Neural crest cell (in vitro differentiated cells): Measurements from ENCODE around the gene SPON2. TPM values are rescaled to one million over a fixed set of nuclear protein-coding genes. Genes with fewer than 3 reads are reported as not detected.

ENCODE experiments used
- DNase-seq: peaks from one replicate; pipeline ENCODE4 v3.0.0; 2021; ENCODE audit warnings: low read depth, mixed read lengths, low spot score
- H3K27ac Mint-ChIP-seq: one replicate; pipeline ENCODE4 v1.8.0; 2021; ENCODE audit warnings: mild to moderate bottlenecking, mixed read lengths; ENCODE audit not compliant: unreplicated experiment
- H3K27me3 Mint-ChIP-seq: 2 replicates; pipeline ENCODE4 v1.8.0; 2021; ENCODE audit warnings: low read depth, mild to moderate bottlenecking, mixed read lengths
- H3K36me3 Mint-ChIP-seq: 2 replicates; pipeline ENCODE4 v1.8.0; 2021; ENCODE audit warnings: low read depth, mild to moderate bottlenecking, mixed read lengths
- H3K4me1 Mint-ChIP-seq: 2 replicates; pipeline ENCODE4 v1.8.0; 2021; ENCODE audit warnings: mixed read lengths
- H3K4me3 Mint-ChIP-seq: one replicate; pipeline ENCODE4 v1.8.0; 2021; ENCODE audit warnings: mild to moderate bottlenecking, mixed read lengths
- H3K9me3 Mint-ChIP-seq: 2 replicates; pipeline ENCODE4 v1.8.0; 2021; ENCODE audit warnings: mixed read lengths
- total RNA-seq: library from RNA; stranded (reverse); gene quantifications from 2 replicates; pipeline ENCODE4 v1.2.1, GENCODE V29; 2021
- TF ChIP-seq, protein P1 (sequence below): fragments of 200-600 bp; sonication (generic); conservative IDR thresholded peaks from 2 replicates; pipeline ENCODE4 v1.5.0; 2021; ENCODE audit warnings: antibody characterized with exemption, mild to moderate bottlenecking

Gene SPON2
- total RNA-seq, 1 donor from 2014 or later, result 4.1 TPM

DNA sequence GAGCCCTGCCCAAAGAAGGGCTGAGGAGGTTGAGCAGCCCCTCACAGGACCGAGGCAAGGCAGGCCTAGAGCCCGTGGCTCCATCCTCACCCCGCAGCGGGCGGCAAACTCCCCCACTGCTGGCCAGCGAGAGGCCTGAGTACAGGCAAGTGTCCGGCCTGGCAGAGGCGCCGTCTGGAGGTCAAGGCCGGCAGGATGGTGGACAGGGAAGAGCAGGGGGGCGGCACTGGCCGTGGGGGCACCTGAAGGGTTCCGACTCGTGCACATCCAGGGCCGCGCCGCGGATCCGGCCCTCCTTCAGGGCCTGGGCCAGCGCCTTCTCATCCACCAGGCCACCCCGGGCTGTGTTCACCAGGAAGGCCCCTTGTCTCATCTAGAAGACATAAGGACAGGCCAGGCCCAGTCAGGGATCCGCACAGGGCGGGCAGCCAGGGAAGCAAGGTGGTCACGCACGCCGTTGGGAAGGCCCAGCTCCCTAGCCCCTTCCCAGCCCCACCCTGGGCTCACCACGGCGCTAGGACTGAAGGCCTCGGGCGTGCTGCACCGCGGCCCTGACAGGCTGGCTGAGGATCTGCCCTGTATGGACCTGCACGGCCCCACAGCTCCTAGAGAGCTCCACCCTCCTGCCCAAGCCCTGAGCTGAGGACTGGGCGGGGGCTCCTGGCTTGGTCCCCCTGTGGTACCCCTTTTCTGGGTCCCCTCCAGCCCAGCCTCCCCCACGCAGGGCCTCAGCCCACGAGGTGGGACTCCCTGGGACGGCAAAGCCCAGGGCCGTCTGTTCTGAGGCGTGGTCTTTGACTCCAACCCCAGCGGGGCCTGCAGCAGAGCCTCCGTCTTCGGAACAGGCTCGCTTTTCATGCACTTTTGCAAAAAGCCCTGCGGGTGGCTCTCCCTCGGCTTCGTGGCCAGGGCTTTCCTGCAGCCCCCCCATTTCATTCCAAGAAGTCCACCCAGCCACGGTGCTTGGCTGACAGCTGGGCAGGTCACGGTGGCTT, 42.0 kb upstream of the SPON2 start:
- Mint-ChIP-seq H3K9me3 (no peaks in the 10 kb centered on the region), H3K4me1 (no peaks in the 10 kb centered on the region), H3K4me3 (no peak overlapping the region), H3K27me3 (no peaks in the 10 kb centered on the region), H3K27ac (no peak overlapping the region), H3K36me3 (peaks cover 11% of the 10 kb centered on the region)
- DNase-seq, result no peak
- TF ChIP-seq, protein P1, sequence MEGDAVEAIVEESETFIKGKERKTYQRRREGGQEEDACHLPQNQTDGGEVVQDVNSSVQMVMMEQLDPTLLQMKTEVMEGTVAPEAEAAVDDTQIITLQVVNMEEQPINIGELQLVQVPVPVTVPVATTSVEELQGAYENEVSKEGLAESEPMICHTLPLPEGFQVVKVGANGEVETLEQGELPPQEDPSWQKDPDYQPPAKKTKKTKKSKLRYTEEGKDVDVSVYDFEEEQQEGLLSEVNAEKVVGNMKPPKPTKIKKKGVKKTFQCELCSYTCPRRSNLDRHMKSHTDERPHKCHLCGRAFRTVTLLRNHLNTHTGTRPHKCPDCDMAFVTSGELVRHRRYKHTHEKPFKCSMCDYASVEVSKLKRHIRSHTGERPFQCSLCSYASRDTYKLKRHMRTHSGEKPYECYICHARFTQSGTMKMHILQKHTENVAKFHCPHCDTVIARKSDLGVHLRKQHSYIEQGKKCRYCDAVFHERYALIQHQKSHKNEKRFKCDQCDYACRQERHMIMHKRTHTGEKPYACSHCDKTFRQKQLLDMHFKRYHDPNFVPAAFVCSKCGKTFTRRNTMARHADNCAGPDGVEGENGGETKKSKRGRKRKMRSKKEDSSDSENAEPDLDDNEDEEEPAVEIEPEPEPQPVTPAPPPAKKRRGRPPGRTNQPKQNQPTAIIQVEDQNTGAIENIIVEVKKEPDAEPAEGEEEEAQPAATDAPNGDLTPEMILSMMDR, result no peak

DNA sequence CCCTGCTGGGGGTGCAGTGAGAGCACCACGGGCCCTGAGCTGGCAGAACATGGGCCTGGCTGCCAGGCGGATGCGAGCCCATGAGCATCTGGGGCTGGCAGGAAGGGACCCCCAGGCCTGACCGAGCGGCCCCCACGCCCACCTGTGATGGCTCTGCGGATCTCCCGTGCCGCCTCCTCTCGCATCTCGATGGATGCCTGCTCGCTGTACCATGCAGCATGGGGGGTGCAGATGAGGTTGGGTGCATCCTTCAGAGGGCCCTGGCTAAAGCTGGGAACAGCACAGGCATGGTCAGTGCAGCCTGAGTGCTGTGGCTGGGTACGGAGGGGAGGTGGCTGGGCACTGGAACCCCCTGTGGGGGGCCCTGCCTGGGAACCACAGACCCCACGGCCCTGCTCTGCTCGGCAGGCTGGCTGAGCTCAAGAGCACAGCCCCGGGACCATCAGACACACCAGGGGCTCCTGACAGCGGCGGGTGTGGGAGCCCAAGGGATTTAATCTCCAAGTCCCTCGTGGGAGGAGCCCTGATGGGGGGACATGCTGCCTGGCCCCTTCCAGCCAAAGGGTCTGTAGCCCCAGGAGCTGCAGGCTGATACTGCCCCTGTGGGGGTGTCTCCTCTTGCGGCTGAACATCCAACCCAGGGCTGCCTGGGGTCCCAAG, 41.1 kb upstream of the SPON2 start:
- Mint-ChIP-seq H3K4me1 (no peaks in the 10 kb centered on the region), H3K9me3 (no peaks in the 10 kb centered on the region), H3K4me3 (no peak overlapping the region), H3K36me3 (peaks cover 5% of the 10 kb centered on the region), H3K27me3 (no peaks in the 10 kb centered on the region), H3K27ac (no peak overlapping the region)
- no peak for DNase-seq
- TF ChIP-seq, protein P1, result no peak

DNA sequence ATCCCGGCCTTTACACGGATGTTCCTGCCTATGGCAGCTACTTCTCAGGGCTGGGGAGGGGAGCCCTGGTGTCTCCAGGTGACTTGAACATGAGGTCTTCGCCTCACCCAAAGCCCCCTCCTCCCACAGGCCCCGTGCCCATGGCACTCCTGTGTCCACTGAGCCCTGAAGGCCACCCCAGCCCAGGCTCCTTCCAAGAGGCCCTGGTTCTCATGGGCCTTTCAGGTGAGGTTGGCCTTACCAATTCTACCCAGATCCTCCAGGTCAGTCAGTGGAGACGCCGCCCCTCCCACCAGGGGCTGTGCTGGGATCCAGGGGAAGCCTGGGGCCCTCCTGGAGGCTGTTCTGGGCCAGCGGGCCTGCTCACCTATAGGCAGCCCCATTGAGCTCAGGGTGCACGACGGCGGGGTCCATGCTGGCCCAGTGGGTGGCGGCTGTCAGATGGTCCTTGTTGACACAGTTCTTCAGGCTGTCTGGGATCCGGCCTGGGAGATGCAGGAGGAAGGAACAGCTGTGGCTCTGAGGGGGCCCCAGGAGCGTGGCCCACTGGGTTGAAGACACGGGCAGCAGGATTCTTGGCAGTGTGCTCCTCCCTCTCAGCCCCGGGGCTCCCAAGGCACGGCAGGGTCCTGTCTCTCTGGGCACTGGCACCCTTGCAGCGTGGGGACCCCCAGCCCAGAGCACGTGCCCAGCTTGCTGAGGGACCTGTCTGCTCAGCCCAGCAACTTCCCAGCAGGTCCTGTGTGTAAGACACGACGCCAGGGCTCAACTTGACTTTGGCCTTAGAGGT, 40.4 kb upstream of the SPON2 start:
- Mint-ChIP-seq H3K27ac (no peak overlapping the region), H3K4me1 (no peaks in the 10 kb centered on the region), H3K9me3 (no peaks in the 10 kb centered on the region), H3K36me3 (peaks cover 2% of the 10 kb centered on the region), H3K27me3 (no peaks in the 10 kb centered on the region), H3K4me3 (no peak overlapping the region)
- TF ChIP-seq, protein P1, result no peak
- DNase-seq, result no peak

DNA sequence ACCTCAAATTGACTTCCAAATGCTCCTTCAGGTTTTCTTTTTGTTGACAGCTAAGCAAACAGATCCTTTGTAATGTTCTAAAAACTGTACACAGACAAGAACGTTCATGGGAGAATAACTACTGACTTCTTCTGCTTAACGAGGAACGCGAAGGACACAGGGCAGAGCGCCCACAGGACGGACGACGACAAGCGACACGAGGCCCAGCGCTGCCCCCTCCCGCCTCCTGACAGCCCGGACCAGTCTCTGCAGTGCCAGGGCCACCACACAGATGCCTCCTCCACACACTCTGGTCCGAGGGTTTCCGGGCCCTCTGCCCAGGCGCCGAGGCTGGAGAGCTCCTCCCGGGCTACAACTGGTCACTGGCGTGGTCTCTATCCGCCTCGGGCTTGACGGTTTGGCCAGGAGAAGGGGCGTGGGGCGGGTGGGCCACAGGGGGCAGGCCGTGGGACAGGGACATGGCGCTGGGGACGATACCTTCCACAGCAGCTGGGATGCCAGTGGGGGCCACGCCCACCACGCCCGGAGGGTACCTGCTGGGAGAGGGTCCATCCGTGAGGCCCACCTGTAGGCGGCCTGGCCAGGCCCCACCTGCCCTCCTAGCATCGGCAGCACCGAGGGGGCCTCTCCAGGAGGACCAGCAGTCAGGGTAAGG, 39.6 kb upstream of the SPON2 start:
- Mint-ChIP-seq H3K4me1 (no peaks in the 10 kb centered on the region), H3K4me3 (no peak overlapping the region), H3K27me3 (no peaks in the 10 kb centered on the region), H3K9me3 (no peaks in the 10 kb centered on the region), H3K36me3 (no peaks in the 10 kb centered on the region), H3K27ac (no peak overlapping the region)
- TF ChIP-seq, protein P1, result no peak
- DNase-seq, result no peak

DNA sequence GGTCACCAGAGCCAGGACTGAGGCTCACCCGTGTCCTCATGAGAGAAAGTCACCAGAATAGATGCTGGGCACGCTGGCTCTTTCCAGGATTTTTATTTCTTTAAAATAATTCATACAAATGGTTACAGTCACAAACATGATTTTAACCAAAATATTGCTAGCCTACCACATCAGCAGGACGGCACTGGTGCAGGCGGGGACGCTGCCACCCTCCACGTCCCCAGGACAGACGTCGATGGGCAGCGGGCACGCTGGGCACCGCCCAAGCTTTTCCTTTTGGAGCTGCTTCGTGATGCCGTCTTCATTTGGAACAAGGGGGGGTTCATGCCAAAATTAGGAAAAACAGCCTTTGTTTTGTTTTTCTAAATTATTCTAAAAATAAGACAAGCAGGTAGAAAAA, 39.0 kb upstream of the SPON2 start:
- H3K27me3 Mint-ChIP-seq, result no peaks in the 10 kb centered on the region
- no peaks in the 10 kb centered on the region for H3K4me1 Mint-ChIP-seq
- no peaks in the 10 kb centered on the region for H3K36me3 Mint-ChIP-seq
- DNase-seq, result no peak
- H3K9me3 Mint-ChIP-seq, result no peaks in the 10 kb centered on the region
- TF ChIP-seq, protein P1, result no peak
- H3K27ac Mint-ChIP-seq, result no peak overlapping the region
- H3K4me3 Mint-ChIP-seq, result no peak overlapping the region
